SK-N-SH (cell line): ENCODE data around the gene LCE7A. TPM values are rescaled to one million over a fixed set of nuclear protein-coding genes. Genes with fewer than 3 reads are reported as not detected.

Experiments
- CTCF ChIA-PET: fragments of 300-600, 350-600 bp; formaldehyde crosslinking; extraction: SDS; loops from one replicate; lab custom pipeline; 2021; lab: Yijun Ruan, JAX
- POLR2A ChIA-PET: fragments of 350-600 bp; sonication (Branson Sonifier 250); formaldehyde crosslinking; extraction: SDS; loops from one replicate; lab custom pipeline; 2020; ENCODE audit warnings: antibody characterized with exemption, inconsistent platforms; lab: Yijun Ruan, JAX
- DNase-seq: peaks from one replicate; pipeline ENCODE4 v3.0.0; 2012
- H2AFZ ChIP-seq: fragments of 200-600 bp; sonication (generic); 2 replicates; pipeline ENCODE4 v1.8.1; 2016; ENCODE audit warnings: antibody characterized with exemption, mild to moderate bottlenecking, low read depth
- H3F3A ChIP-seq: fragments of 200-600 bp; sonication (generic); replicated peaks from 2 replicates; pipeline ENCODE3; 2016; ENCODE audit warnings: antibody characterized with exemption, mild to moderate bottlenecking; ENCODE audit not compliant: insufficient read depth
- H3K27ac ChIP-seq, 2 experiments: fragments of 200-500 bp in 1 of 2; fragments of 200-600 bp in 1 of 2; sonication (Bioruptor generic) in 1 of 2; sonication (generic), shearing (Covaris generic) in 1 of 2; 2 replicates each; pipeline versions ENCODE4 v1.5.1 to v1.6.1; 2014 to 2016; ENCODE audit warnings: low read depth in 2 of 2, inconsistent platforms in 1 of 2, low read length in 1 of 2, mild to moderate bottlenecking in 1 of 2, mixed read lengths in 1 of 2
- H3K27me3 ChIP-seq: fragments of 200-600 bp; sonication (generic), shearing (Covaris generic); 2 replicates; pipeline ENCODE4 v1.6.1; 2016; ENCODE audit warnings: mixed run types; ENCODE audit not compliant: insufficient read depth
- H3K36me3 ChIP-seq, 2 experiments: fragments of 200-500 bp in 1 of 2; fragments of 200-600 bp in 1 of 2; sonication (Bioruptor generic) in 1 of 2; sonication (generic) in 1 of 2; replicated peaks in 1 of 2; 2 replicates each; pipeline versions ENCODE3 to v1.5.1; 2014 to 2016; ENCODE audit warnings: low read length in 1 of 2, mild to moderate bottlenecking in 1 of 2; ENCODE audit not compliant: insufficient read depth in 2 of 2, control insufficient read depth in 1 of 2
- H3K4me1 ChIP-seq, 2 experiments: fragments of 200-500 bp in 1 of 2; fragments of 200-600 bp in 1 of 2; sonication (Bioruptor generic) in 1 of 2; sonication (generic), shearing (Covaris generic) in 1 of 2; 2 replicates each; pipeline versions ENCODE4 v1.5.1 to v1.6.1; 2014 to 2016; ENCODE audit warnings: low read depth in 1 of 2, low read length in 1 of 2, mixed run types in 1 of 2; ENCODE audit not compliant: insufficient read depth in 2 of 2, control insufficient read depth in 1 of 2
- H3K4me2 ChIP-seq: fragments of 200-600 bp; sonication (generic), shearing (Covaris generic); 2 replicates; pipeline ENCODE4 v1.6.1; 2017; ENCODE audit warnings: mixed run types
- H3K4me3 ChIP-seq, 2 experiments: fragments of 200-500 bp in 1 of 2; fragments of 200-600 bp in 1 of 2; sonication (Bioruptor generic) in 1 of 2; sonication (generic), shearing (Covaris generic) in 1 of 2; 2 replicates each; pipeline versions ENCODE4 v1.5.1 to v1.8.1; 2014 to 2016; ENCODE audit warnings: low read depth in 2 of 2, inconsistent platforms in 1 of 2, low read length in 1 of 2, mild to moderate bottlenecking in 1 of 2, mixed read lengths in 1 of 2, moderate library complexity in 1 of 2
- H3K79me2 ChIP-seq: fragments of 200-600 bp; sonication (generic); 2 replicates; pipeline ENCODE4 v1.8.1; 2017; ENCODE audit warnings: mild to moderate bottlenecking; ENCODE audit not compliant: insufficient read depth
- H3K9ac ChIP-seq: fragments of 200-600 bp; sonication (generic); 2 replicates; pipeline ENCODE4 v1.6.1; 2017; ENCODE audit warnings: mixed run types
- H3K9me2 ChIP-seq: fragments of 200-600 bp; sonication (generic); 2 replicates; pipeline ENCODE4 v1.6.1; 2017; ENCODE audit warnings: mixed run types
- H3K9me3 ChIP-seq: fragments of 200-600 bp; sonication (generic); 2 replicates; pipeline ENCODE4 v1.6.1; 2017; ENCODE audit warnings: mixed run types, mild to moderate bottlenecking, moderate library complexity
- H4K20me1 ChIP-seq: fragments of 200-600 bp; sonication (generic); 2 replicates; pipeline ENCODE4 v1.6.1; 2017; ENCODE audit warnings: mild to moderate bottlenecking, mixed run types; ENCODE audit not compliant: insufficient read depth
- CHD2 ChIP-seq: fragments of 150-350 bp; IDR thresholded peaks from 2 replicates; pipeline ENCODE4 v1.6.1; 2018; ENCODE audit warnings: low read length; ENCODE audit not compliant: partially characterized antibody
- CTCF ChIP-seq: fragments of 200-600 bp; sonication (generic); IDR thresholded peaks from 2 replicates; pipeline ENCODE4 v1.6.1; 2017; ENCODE audit warnings: antibody characterized with exemption, mild to moderate bottlenecking, moderate library complexity
- ELF1 ChIP-seq: IDR thresholded peaks from 2 replicates; pipeline ENCODE4 v1.4.0; 2012
- EP300 ChIP-seq, 2 experiments: IDR thresholded peaks; 2 replicates each; pipeline versions ENCODE4 v1.4.0 to v1.6.1; 2012; ENCODE audit warnings: borderline replicate concordance in 1 of 2, low read depth in 1 of 2, low read length in 1 of 2
- FOSL2 ChIP-seq: IDR thresholded peaks from 2 replicates; pipeline ENCODE4 v1.4.0; 2012; ENCODE audit warnings: low read depth, mild to moderate bottlenecking, moderate library complexity, borderline replicate concordance
- IRF3 ChIP-seq: fragments of 150-350 bp; IDR thresholded peaks from 2 replicates; pipeline ENCODE4 v1.6.1; 2016; ENCODE audit warnings: mild to moderate bottlenecking, low read depth, low read length
- JUND ChIP-seq: IDR thresholded peaks from 2 replicates; pipeline ENCODE4 v1.4.0; 2012
- MAX ChIP-seq: IDR thresholded peaks from 2 replicates; pipeline ENCODE4 v1.4.0; 2012; ENCODE audit warnings: low read depth
- MEF2A ChIP-seq: IDR thresholded peaks from 2 replicates; pipeline ENCODE4 v1.4.0; 2012; ENCODE audit warnings: low read depth, borderline replicate concordance
- NFIC ChIP-seq: IDR thresholded peaks from 2 replicates; pipeline ENCODE4 v1.4.0; 2012; ENCODE audit warnings: borderline replicate concordance
- PBX3 ChIP-seq: IDR thresholded peaks from 2 replicates; pipeline ENCODE4; 2012
- RAD21 ChIP-seq: IDR thresholded peaks from 2 replicates; pipeline ENCODE4 v1.6.1; 2012; ENCODE audit warnings: mild to moderate bottlenecking, low read length
- REST ChIP-seq: IDR thresholded peaks from 2 replicates; pipeline ENCODE4 v1.6.1; 2012; ENCODE audit warnings: mild to moderate bottlenecking, low read depth, low read length, moderate library complexity
- RXRA ChIP-seq: IDR thresholded peaks from 2 replicates; pipeline ENCODE4 v1.4.0; 2012; ENCODE audit warnings: low read depth, mild to moderate bottlenecking, borderline replicate concordance
- SIN3A ChIP-seq: IDR thresholded peaks from 2 replicates; pipeline ENCODE4 v1.6.1; 2012; ENCODE audit warnings: low read depth, mild to moderate bottlenecking, low read length, moderate library complexity, borderline replicate concordance
- TCF12 ChIP-seq: IDR thresholded peaks from 2 replicates; pipeline ENCODE4 v1.4.0; 2012
- USF1 ChIP-seq: IDR thresholded peaks from 2 replicates; pipeline ENCODE4 v1.4.0; 2012; ENCODE audit warnings: low read depth, borderline replicate concordance
- YY1 ChIP-seq: IDR thresholded peaks from 2 replicates; pipeline ENCODE4 v1.4.0; 2012; ENCODE audit warnings: low read depth, mild to moderate bottlenecking
- WGBS: methylation state at CpG from one replicate; pipeline ENCODE4 v1.1.6; 2017; ENCODE audit warnings: low lambda C conversion rate; 5-methylcytosine and 5-hydroxymethylcytosine counted together
- polyA plus RNA-seq, 3 experiments: library from polyadenylated mRNA; depleted of rRNA; stranded (reverse); fragments of >200 nt; gene quantifications; 2 replicates each; pipeline ENCODE4 v1.2.3, GENCODE V29; 2012

The LCE7A gene
- polyA plus RNA-seq, 1 of the 3 experiments (the other 2 are of a cell fraction) = not detected

GRCh38 chr1:152886758-152887409 is 27.1 kb downstream of the LCE7A start:
- Histone ChIP-seq H3K4me3 (no peak overlapping the region), H3K27me3 (no peaks in the 10 kb centered on the region), H3K9me3 (no peaks in the 10 kb centered on the region), H3F3A (peaks cover 22% of the 10 kb centered on the region), H2AFZ (peak overlapping the region; percentile 12; the same call in 1 of the 2 replicates), H3K9ac (no peak overlapping the region), H4K20me1 (no peaks in the 10 kb centered on the region), H3K79me2 (no peaks in the 10 kb centered on the region), H3K4me1 (peaks cover 0 to 32% of the 10 kb centered on the region in 2 experiments; a peak in 2 of 4 replicates)
- 11% methylated on average over 3 of the region's 8 CpGs for WGBS
- ChIA-PET POLR2A (no interaction called here), CTCF (interaction anchor here (2.9 kb wide), 1 partner anchor 16 kb away, joined by 11 read pairs; no protein-coding TSS in a partner anchor)
- DNase-seq = no peak
- no peak for TF ChIP-seq SIN3A
- peak; percentile 46; the same call in 1 of the 2 replicates for TF ChIP-seq NFIC
- TF ChIP-seq, all 33 proteins: peak for 1
- Histone ChIP-seq H3K36me3 (no peaks in the 10 kb centered on the region), H3K27ac (peak overlapping the region in 1 of 2 experiments; percentile 89; a peak in 2 of 4 replicates), H3K4me2 (peak overlapping the region; percentile 66), H3K9me2 (no peaks in the 10 kb centered on the region)

GRCh38 chr1:152888126-152888525 is 28.3 kb downstream of the LCE7A start:
- Histone ChIP-seq H3K9me2 (no peaks in the 10 kb centered on the region), H3K79me2 (no peaks in the 10 kb centered on the region), H3K4me2 (no peak overlapping the region), H3K4me1 (peaks cover 0 to 32% of the 10 kb centered on the region in 2 experiments; a peak in 2 of 4 replicates), H3K27me3 (no peaks in the 10 kb centered on the region), H3K9me3 (no peaks in the 10 kb centered on the region), H3K27ac (no peak overlapping the region), H4K20me1 (no peaks in the 10 kb centered on the region), H3K4me3 (no peak overlapping the region)
- CTCF ChIA-PET = interaction anchor here (0.6 to 2.9 kb wide), 3 partner anchors 18 to 617 kb away, joined by 3 to 11 read pairs (median 3); no protein-coding TSS in a partner anchor
- no peak for DNase-seq
- TF ChIP-seq IRF3 (no peak), MAX (no peak), RXRA (no peak), CTCF (no peak), RAD21 (no peak), JUND (no peak), CHD2 (no peak), YY1 (no peak), REST (no peak), MEF2A (no peak), FOSL2 (no peak), USF1 (no peak), ELF1 (no peak), EP300 (IDR thresholded peaks at IDR 0.05; ENCODE audit: borderline replicate concordance in 1 of 2, low read depth in 1 of 2, low read length in 1 of 2) (no peak), PBX3 (no peak), TCF12 (no peak)
- TF ChIP-seq, all 33 proteins: peak for 0
- 47% methylated on average over 1 of the region's 1 CpG for WGBS
- H2AFZ ChIP-seq = no peak overlapping the region
- POLR2A ChIA-PET = no interaction called here
- no peak overlapping the region for H3K9ac ChIP-seq
- no peaks in the 10 kb centered on the region for H3K36me3 ChIP-seq
- peaks cover 22% of the 10 kb centered on the region for H3F3A ChIP-seq
